Natural killer cell treated with Interleukin-12 subunit alpha and Interleukin-12 subunit beta and Interleukin-15 and Interleukin-18, amount 100 ng/mL, for 72 hours (primary cell): ENCODE data around the gene SLC25A25. TPM values are rescaled to one million over a fixed set of nuclear protein-coding genes. Genes with fewer than 3 reads are reported as not detected.
A peak's percentile ranks its signal among the peaks of the same experiment; 100 is the strongest.
"Not testable (repeated sequence)": the region's sequence is repeated elsewhere in the genome, so short reads cannot be mapped to it uniquely, and the experiment has no call there.

Experiments
- ATAC-seq, 2 donors: fragments of 150-1000 bp; cut with Tn5 transposase in 1 of 2; sonication (Bioruptor Pico), chemical (Tn5 transposase) in 1 of 2; 2 replicates each; pipeline ENCODE4 v1.10.0; 2021
- DNase-seq: peaks from one replicate; pipeline ENCODE4 v3.0.0; 2022; ENCODE audit warnings: low spot score
- H3K27ac Mint-ChIP-seq, 2 donors: 1 replicate in 1 of 2; 2 replicates in 1 of 2; pipeline ENCODE4 v1.8.0; 2022; ENCODE audit warnings: mixed read lengths in 2 of 2, mild to moderate bottlenecking in 1 of 2, moderate library complexity in 1 of 2
- H3K27me3 Mint-ChIP-seq, 2 donors: 1 replicate in 1 of 2; 2 replicates in 1 of 2; pipeline ENCODE4 v1.8.0; 2022; ENCODE audit warnings: mixed read lengths in 2 of 2
- H3K36me3 Mint-ChIP-seq: one replicate; pipeline ENCODE4 v1.8.0; 2022; ENCODE audit warnings: mixed read lengths
- H3K4me1 Mint-ChIP-seq, 2 donors: 1 replicate in 1 of 2; 2 replicates in 1 of 2; pipeline ENCODE4 v1.8.0; 2022; ENCODE audit warnings: low read depth in 2 of 2, mixed read lengths in 2 of 2, mild to moderate bottlenecking in 1 of 2
- H3K4me3 Mint-ChIP-seq: one replicate; pipeline ENCODE4 v1.8.0; 2022; ENCODE audit warnings: mixed read lengths
- H3K9me3 Mint-ChIP-seq: 2 replicates; pipeline ENCODE4 v1.8.0; 2022; ENCODE audit warnings: mixed read lengths
- total RNA-seq, 2 donors: library from RNA; stranded (reverse); gene quantifications; one replicate each; pipeline ENCODE4 v1.2.3, GENCODE V29; 2022

SLC25A25 gene
- total RNA-seq, 2 donors from 2014 or later: 15.0 to 23.2 TPM

DNA sequence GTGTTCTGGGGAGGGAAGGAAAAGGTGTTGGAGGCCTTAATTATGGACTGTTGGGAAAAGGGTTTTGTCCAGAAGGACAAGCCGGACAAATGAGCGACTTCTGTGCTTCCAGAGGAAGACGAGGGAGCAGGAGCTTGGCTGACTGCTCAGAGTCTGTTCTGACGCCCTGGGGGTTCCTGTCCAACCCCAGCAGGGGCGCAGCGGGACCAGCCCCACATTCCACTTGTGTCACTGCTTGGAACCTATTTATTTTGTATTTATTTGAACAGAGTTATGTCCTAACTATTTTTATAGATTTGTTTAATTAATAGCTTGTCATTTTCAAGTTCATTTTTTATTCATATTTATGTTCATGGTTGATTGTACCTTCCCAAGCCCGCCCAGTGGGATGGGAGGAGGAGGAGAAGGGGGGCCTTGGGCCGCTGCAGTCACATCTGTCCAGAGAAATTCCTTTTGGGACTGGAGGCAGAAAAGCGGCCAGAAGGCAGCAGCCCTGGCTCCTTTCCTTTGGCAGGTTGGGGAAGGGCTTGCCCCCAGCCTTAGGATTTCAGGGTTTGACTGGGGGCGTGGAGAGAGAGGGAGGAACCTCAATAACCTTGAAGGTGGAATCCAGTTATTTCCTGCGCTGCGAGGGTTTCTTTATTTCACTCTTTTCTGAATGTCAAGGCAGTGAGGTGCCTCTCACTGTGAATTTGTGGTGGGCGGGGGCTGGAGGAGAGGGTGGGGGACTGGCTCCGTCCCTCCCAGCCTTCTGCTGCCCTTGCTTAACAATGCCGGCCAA lies 40.4 kb downstream of the SLC25A25 start:
- Mint-ChIP-seq H3K4me1 (peaks cover 0 to 2% of the 10 kb centered on the region in 2 donors), H3K27me3 (no peaks in the 10 kb centered on the region), H3K9me3 (no peaks in the 10 kb centered on the region), H3K4me3 (no peak overlapping the region), H3K36me3 (no peaks in the 10 kb centered on the region), H3K27ac (no peak overlapping the region)
- DNase-seq: no peak
- ATAC-seq: no peak

GRCh38 chr9:128109050-128109709 lies 41.1 kb downstream of the SLC25A25 start:
- no peak overlapping the region for H3K4me3 Mint-ChIP-seq
- ATAC-seq (no peak), DNase-seq (no peak)
- H3K36me3 Mint-ChIP-seq: no peaks in the 10 kb centered on the region
- H3K27ac Mint-ChIP-seq: no peak overlapping the region
- H3K27me3 Mint-ChIP-seq: no peaks in the 10 kb centered on the region
- no peaks in the 10 kb centered on the region for H3K9me3 Mint-ChIP-seq
- H3K4me1 Mint-ChIP-seq: peaks cover 0 to 2% of the 10 kb centered on the region in 2 donors

DNA sequence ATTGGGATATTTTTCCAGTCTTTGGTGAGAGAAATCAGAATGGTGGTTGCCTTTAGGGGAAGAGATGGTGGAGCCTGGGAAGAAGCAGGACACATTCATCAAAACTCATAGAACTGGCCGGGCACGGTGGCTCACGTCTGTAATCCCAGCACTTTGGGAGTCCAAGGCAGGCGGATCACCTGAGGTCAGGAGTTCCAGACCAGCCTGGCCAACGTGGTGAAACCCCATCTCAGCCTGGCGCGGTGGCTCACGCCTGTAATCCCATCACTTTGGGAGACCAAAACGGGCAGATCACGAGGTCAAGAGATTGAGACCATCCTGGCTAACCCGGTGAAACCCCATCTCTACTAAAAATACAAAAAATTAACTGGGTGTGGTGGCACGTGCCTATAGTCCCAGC lies 43.7 kb downstream of the SLC25A25 start:
- ATAC-seq, H3K4me1 Mint-ChIP-seq, H3K27me3 Mint-ChIP-seq, H3K9me3 Mint-ChIP-seq, H3K4me3 Mint-ChIP-seq, H3K27ac Mint-ChIP-seq, H3K36me3 Mint-ChIP-seq, DNase-seq: not testable (repeated sequence)

- ATAC-seq: no peak
- peak; percentile 47 for DNase-seq
- Mint-ChIP-seq H3K9me3 (no peaks in the 10 kb centered on the region), H3K27ac (no peak overlapping the region), H3K36me3 (no peaks in the 10 kb centered on the region), H3K4me3 (no peak overlapping the region), H3K27me3 (no peaks in the 10 kb centered on the region), H3K4me1 (peaks cover 6 to 8% of the 10 kb centered on the region in 2 donors)
Measured at GRCh38 chr9:128113526-128114325, 45.7 kb downstream of the SLC25A25 start.

DNA sequence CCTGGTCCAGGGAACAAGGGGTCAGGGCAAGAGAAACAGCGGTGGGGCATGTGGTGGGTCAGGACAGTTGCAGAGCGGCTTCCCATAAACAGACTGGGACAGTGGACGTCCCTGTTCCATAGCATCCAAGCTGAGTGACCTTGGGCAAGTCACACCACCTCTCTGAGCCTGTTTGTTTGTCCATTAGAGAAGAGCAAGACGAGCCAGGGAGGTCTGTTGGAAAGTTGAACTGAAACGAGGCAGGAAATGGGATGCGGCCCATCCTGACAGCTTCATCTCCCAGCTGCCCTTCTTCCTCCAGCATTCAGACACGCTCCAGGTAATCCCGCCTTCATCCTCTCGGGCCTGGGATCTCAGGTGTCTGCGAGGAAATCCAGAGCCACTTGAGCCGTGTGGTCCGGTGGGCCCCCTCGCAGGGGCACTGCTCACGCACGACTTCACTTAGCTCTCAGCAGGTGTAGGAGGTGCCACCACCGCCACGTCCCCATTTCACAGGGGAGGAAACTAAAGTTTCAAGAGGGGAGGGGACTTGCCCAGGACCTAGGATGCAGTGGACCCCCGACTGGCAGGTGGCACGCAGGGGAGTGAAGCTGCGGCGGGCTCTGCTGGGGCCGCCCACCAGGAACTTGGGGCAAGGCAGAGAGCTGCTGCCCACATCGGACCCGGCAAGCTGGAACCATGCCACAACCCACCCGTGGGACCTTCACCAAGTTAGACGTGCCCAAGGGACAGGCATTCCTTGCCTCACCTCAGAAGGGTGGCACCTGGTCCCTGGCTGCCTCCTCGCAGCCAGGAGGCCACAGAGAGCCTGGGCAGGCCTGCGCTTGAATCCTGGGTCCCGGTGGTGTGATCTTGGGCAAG lies 46.5 kb downstream of the SLC25A25 start:
- no peaks in the 10 kb centered on the region for H3K36me3 Mint-ChIP-seq
- no peak overlapping the region for H3K27ac Mint-ChIP-seq
- DNase-seq (peak; percentile 29), ATAC-seq (no peak)
- H3K4me3 Mint-ChIP-seq: no peak overlapping the region
- H3K27me3 Mint-ChIP-seq: no peaks in the 10 kb centered on the region
- no peaks in the 10 kb centered on the region for H3K9me3 Mint-ChIP-seq
- H3K4me1 Mint-ChIP-seq: peaks cover 6 to 8% of the 10 kb centered on the region in 2 donors

- Mint-ChIP-seq H3K9me3 (no peaks in the 10 kb centered on the region), H3K27me3 (no peaks in the 10 kb centered on the region), H3K4me1 (peaks cover 6 to 8% of the 10 kb centered on the region in 2 donors), H3K36me3 (no peaks in the 10 kb centered on the region), H3K4me3 (no peak overlapping the region), H3K27ac (peak overlapping the region in 1 of 2 donors; percentile 17)
- ATAC-seq (no peak), DNase-seq (peak; percentile 46)
Measured at GRCh38 chr9:128115187-128116103, 47.4 kb downstream of the SLC25A25 start.

- Mint-ChIP-seq H3K36me3 (no peaks in the 10 kb centered on the region), H3K27ac (peak overlapping the region in 1 of 2 donors; percentile 17), H3K4me1 (peaks cover 6 to 8% of the 10 kb centered on the region in 2 donors), H3K9me3 (no peaks in the 10 kb centered on the region), H3K4me3 (no peak overlapping the region), H3K27me3 (no peaks in the 10 kb centered on the region)
- DNase-seq: peak; percentile 37
- ATAC-seq: no peak
Measured at GRCh38 chr9:128116104-128117083, 48.4 kb downstream of the SLC25A25 start.

DNA sequence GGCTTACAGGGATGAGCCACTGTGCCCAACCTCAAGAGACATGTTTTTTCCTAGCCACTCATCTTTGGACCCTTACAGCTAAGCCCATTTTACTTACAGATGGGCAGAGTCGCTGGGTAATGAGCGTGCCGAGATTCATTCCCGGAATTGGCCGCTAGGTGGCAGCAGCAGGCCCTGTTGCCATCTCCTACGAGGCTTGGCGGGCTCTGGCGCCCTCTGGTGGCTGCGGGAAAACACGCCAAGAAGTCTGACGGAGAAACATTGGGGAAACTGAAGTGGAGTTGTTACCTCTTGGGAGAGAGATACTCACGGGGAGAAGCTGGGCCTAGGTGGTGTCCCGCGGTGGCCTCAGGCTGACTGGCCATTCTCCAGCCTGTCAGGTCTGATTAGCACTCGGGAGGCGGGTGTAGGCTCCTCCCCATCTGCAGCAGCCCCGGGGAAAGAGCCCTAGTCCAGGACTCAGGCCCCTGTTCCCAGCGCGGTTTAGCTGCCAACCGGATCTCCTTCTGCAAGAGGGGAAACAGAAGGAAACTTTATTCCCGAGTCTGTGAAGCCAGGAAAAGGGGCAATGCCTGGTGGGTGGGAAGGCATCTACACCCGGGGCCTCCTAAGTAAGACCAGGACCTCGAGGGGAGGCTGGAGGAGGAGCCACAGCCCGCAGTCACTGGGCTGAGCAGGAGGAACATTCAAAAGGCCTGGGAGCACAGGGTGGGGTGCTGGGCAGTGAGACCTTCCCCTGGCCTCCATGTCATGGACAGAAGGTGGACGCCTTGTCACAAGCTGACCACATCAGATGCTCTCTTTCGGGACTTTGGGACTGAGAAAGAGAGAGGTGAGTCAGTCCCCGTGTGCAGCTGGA lies 49.8 kb downstream of the SLC25A25 start:
- no peaks in the 10 kb centered on the region for H3K27me3 Mint-ChIP-seq
- H3K36me3 Mint-ChIP-seq: no peaks in the 10 kb centered on the region
- peak; percentile 89 for DNase-seq
- peak overlapping the region in 1 of 2 donors; percentile 4 for H3K27ac Mint-ChIP-seq
- no peak overlapping the region for H3K4me3 Mint-ChIP-seq
- peaks cover 6 to 8% of the 10 kb centered on the region in 2 donors for H3K4me1 Mint-ChIP-seq
- no peaks in the 10 kb centered on the region for H3K9me3 Mint-ChIP-seq
- ATAC-seq: peak; percentile 86 to 87

DNA sequence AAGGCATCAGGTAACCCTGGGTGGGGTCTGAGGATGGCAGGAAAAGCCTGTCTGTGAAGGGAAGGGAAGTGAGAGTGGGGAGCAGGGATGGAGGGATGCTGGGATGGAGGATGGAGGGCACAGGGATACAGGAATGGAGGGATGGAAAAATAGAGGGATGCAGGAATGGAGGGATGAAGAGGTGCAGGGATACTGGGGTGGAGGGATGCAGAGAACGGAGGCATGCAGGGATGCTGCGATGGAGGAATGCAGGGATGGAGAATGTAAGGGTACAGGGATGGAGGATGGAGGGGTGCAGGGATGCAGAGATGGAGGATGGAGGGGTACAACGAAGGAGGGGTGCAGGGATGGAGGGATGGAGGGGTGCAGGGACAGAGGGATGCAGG lies 50.4 kb downstream of the SLC25A25 start:
- H3K27ac Mint-ChIP-seq: no peak overlapping the region
- no peaks in the 10 kb centered on the region for H3K36me3 Mint-ChIP-seq
- H3K4me3 Mint-ChIP-seq: no peak overlapping the region

DNA sequence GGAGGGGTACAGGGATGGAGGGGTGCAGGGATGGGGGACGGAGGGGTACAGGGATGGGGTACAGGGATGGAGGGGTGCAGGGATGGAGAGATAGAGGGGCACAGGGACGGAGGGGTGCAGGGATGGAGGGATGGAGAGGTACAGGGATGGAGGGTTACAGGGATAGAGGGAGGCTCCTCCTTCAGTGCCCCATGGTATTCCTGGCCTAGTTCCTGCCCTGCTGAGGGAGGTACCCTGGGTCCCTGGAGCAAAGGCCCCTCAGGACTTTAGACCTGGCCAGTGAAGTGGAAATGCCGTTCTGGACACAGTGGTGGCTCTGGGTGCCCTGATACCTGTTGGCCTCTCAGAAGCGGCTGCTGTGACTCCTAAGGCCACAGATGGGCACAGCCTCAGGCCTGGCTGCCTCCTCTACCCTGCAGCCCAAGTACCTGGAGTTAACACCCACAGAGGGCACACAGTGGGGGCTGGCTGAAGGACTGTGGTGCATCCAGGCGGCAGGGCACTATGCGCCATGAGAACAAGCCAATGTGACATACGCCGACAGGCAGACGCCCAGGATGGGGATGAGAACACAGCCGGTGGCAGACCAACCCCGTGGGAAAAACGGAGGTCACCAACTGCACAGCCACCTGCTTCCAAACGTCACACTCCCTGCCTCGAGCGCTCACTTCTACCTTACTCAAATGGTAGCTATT lies 51.1 kb downstream of the SLC25A25 start:
- Mint-ChIP-seq H3K27me3 (no peaks in the 10 kb centered on the region), H3K36me3 (no peaks in the 10 kb centered on the region), H3K27ac (no peak overlapping the region), H3K4me1 (peaks cover 6 to 8% of the 10 kb centered on the region in 2 donors), H3K4me3 (no peak overlapping the region), H3K9me3 (no peaks in the 10 kb centered on the region)
- DNase-seq (peak; percentile 56), ATAC-seq (no peak)

More for the DNA sequence above, 50.4 kb downstream of the SLC25A25 start:
- Mint-ChIP-seq H3K4me1 (peaks cover 6 to 8% of the 10 kb centered on the region in 2 donors), H3K27me3 (no peaks in the 10 kb centered on the region), H3K9me3 (no peaks in the 10 kb centered on the region)
- peak; percentile 41 for DNase-seq
- no peak for ATAC-seq
